H1 (cell line): ENCODE measurements around the gene ZDHHC16.

Experiments
- ATF3 ChIP-seq: IDR thresholded peaks from 2 replicates; pipeline ENCODE4 v1.6.1; 2011; ENCODE audit warnings: low read depth, mild to moderate bottlenecking, low read length; ENCODE audit not compliant: insufficient read depth
- CEBPB ChIP-seq: IDR thresholded peaks from 2 replicates; pipeline ENCODE4 v1.6.1; 2012; ENCODE audit warnings: low read depth, low read length
- GTF2F1 ChIP-seq: IDR thresholded peaks from 2 replicates; pipeline ENCODE4 v1.6.1; 2012; ENCODE audit warnings: low read depth, low read length, improper control_type of control experiment, borderline replicate concordance
- YY1 ChIP-seq: IDR thresholded peaks from 2 replicates; pipeline ENCODE4 v1.6.1; 2011; ENCODE audit warnings: low read depth, mild to moderate bottlenecking, low read length
- TF ChIP-seq, protein P1 (sequence below), 3 experiments: IDR thresholded peaks; 1 replicate in 2 of 3; 2 replicates in 1 of 3; pipeline versions ENCODE4 v1.5.1 to v1.6.1; 2011; ENCODE audit warnings: low read length in 3 of 3, mild to moderate bottlenecking in 3 of 3, inconsistent platforms in 2 of 3, low read depth in 1 of 3, moderate library complexity in 1 of 3; ENCODE audit not compliant: insufficient read depth in 1 of 3; ENCODE audit errors: control extremely low read depth in 1 of 3

DNA sequence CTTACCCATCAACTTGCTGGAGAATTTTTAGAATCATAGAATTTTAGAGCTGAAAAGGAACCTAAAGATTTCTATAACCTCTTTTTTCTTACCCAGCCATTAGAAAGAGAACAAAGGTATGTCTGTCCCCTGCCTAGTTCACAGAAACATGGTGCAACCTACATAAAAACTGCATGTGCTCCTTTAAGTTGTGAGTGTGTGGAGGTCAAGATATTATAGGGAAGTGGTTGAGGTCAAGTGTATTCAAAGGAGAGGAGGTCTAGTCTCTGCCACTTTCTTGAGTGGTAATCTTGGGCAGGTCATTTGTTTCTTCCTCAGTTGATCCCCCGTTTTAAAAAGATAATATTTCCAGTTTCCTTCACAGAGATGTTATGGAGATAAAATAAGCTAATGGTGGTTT lies 59.2 kb downstream of the ZDHHC16 start:
- TF ChIP-seq YY1 (no peak), CEBPB (no peak), ATF3 (no peak), GTF2F1 (no peak)
- TF ChIP-seq, protein P1, sequence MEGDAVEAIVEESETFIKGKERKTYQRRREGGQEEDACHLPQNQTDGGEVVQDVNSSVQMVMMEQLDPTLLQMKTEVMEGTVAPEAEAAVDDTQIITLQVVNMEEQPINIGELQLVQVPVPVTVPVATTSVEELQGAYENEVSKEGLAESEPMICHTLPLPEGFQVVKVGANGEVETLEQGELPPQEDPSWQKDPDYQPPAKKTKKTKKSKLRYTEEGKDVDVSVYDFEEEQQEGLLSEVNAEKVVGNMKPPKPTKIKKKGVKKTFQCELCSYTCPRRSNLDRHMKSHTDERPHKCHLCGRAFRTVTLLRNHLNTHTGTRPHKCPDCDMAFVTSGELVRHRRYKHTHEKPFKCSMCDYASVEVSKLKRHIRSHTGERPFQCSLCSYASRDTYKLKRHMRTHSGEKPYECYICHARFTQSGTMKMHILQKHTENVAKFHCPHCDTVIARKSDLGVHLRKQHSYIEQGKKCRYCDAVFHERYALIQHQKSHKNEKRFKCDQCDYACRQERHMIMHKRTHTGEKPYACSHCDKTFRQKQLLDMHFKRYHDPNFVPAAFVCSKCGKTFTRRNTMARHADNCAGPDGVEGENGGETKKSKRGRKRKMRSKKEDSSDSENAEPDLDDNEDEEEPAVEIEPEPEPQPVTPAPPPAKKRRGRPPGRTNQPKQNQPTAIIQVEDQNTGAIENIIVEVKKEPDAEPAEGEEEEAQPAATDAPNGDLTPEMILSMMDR (IDR thresholded peaks at IDR 0.05; ENCODE audit: control extremely low read depth in 1 of 3, insufficient read depth in 1 of 3, low read depth in 1 of 3, low read length in 3 of 3), result no peak
